ENCODE data around the gene ZNF302.

DNA sequence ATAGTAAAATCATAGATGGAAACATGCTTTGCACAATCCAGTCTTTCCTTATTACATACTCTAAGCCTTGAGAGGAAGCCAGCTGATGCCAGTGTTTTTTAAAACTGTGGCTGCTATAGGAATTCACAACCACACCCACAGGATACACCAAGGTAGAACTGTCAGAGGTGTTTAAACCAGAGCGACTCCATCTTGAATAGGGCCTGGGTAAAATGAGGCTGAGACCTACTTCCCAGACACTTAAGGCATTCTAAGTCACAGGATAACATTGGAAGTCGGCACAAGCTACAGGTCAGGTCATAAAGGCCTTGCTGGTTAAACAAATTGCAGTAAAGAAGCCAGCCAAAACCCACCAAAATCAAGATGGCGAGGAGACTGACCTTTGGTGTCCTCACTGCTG is 2.2 kb upstream of the ZNF302 start:
- TF ChIP-seq, protein P1, sequence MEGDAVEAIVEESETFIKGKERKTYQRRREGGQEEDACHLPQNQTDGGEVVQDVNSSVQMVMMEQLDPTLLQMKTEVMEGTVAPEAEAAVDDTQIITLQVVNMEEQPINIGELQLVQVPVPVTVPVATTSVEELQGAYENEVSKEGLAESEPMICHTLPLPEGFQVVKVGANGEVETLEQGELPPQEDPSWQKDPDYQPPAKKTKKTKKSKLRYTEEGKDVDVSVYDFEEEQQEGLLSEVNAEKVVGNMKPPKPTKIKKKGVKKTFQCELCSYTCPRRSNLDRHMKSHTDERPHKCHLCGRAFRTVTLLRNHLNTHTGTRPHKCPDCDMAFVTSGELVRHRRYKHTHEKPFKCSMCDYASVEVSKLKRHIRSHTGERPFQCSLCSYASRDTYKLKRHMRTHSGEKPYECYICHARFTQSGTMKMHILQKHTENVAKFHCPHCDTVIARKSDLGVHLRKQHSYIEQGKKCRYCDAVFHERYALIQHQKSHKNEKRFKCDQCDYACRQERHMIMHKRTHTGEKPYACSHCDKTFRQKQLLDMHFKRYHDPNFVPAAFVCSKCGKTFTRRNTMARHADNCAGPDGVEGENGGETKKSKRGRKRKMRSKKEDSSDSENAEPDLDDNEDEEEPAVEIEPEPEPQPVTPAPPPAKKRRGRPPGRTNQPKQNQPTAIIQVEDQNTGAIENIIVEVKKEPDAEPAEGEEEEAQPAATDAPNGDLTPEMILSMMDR (IDR thresholded peaks at IDR 0.05), result no peak
- TF ChIP-seq EZH2 (IDR thresholded peaks at IDR 0.05) (no peak), EZH2phosphoT487 (IDR thresholded peaks at IDR 0.05) (no peak)
